IMR-90 (cell line): ENCODE data around the gene GPR158. TPM values are rescaled to one million over a fixed set of nuclear protein-coding genes. Genes with fewer than 3 reads are reported as not detected.

ENCODE experiments used
- ATAC-seq: fragments of 200-7000 bp; cut with Tn5 transposase; 2 replicates; pipeline ENCODE4 v1.9.1; 2020; ENCODE audit warnings: low read depth, mild to moderate bottlenecking, moderate library complexity
- BruUV-seq: library from RNA; stranded (reverse); fragments of 400-500 nt; replicated peaks from 2 replicates; lab custom pipeline; 2021; lab: Mats Ljungman, UMichigan
- CTCF ChIA-PET: fragments of 300-600 bp; formaldehyde crosslinking; extraction: SDS; loops from one replicate; lab custom pipeline; 2021; ENCODE audit warnings: antibody characterized with exemption; lab: Yijun Ruan, JAX
- POLR2A ChIA-PET: fragments of 300-600 bp; sonication (Branson Sonifier 250); formaldehyde crosslinking; loops from one replicate; lab custom pipeline; 2022; ENCODE audit warnings: antibody characterized with exemption; ENCODE audit not compliant: unreplicated experiment; lab: Charles Lee
- DNase-seq: peaks from one replicate; pipeline ENCODE4 v3.0.0; 2013
- H2AFZ ChIP-seq: replicated peaks from 2 replicates; pipeline ENCODE3; 2013; ENCODE audit warnings: low read length, mild to moderate bottlenecking; ENCODE audit not compliant: poor library complexity
- H2AK5ac ChIP-seq: 2 replicates; pipeline ENCODE4 v1.6.1; 2013; ENCODE audit warnings: low read depth, low read length, inconsistent platforms
- H2AK9ac ChIP-seq: replicated peaks from 2 replicates; pipeline ENCODE3; 2013; ENCODE audit warnings: mild to moderate bottlenecking, low read depth, low read length, moderate library complexity; ENCODE audit not compliant: poor library complexity
- H2BK120ac ChIP-seq: 2 replicates; pipeline ENCODE4 v1.6.1; 2013; ENCODE audit warnings: low read depth, low read length, inconsistent platforms
- H2BK15ac ChIP-seq: 3 replicates; pipeline ENCODE4 v1.6.1; 2013; ENCODE audit warnings: low read depth, low read length, inconsistent platforms
- H2BK20ac ChIP-seq: 2 replicates; pipeline ENCODE4 v1.6.1; 2013; ENCODE audit warnings: low read depth, mild to moderate bottlenecking, inconsistent platforms, low read length, moderate library complexity
- H2BK5ac ChIP-seq: 2 replicates; pipeline ENCODE4 v1.6.1; 2013; ENCODE audit warnings: mild to moderate bottlenecking, low read depth, low read length, inconsistent platforms; ENCODE audit not compliant: poor library complexity, severe bottlenecking
- H3K14ac ChIP-seq: replicated peaks from 2 replicates; pipeline ENCODE4 v1.6.1; 2013; ENCODE audit warnings: low read depth, low read length, inconsistent platforms
- H3K18ac ChIP-seq: 2 replicates; pipeline ENCODE4 v1.6.1; 2013; ENCODE audit warnings: low read depth, low read length, control low read depth
- H3K23ac ChIP-seq: 2 replicates; pipeline ENCODE4 v1.6.1; 2013; ENCODE audit warnings: low read depth, low read length, inconsistent platforms
- H3K27ac ChIP-seq: 2 replicates; pipeline ENCODE4 v1.5.1; 2013; ENCODE audit warnings: mild to moderate bottlenecking, control low read depth, low read length; ENCODE audit not compliant: insufficient read depth
- H3K27me3 ChIP-seq: 2 replicates; pipeline ENCODE4 v1.6.1; 2013; ENCODE audit warnings: low read length; ENCODE audit not compliant: control insufficient read depth, insufficient read depth
- H3K36me3 ChIP-seq: 2 replicates; pipeline ENCODE4 v1.6.1; 2013; ENCODE audit warnings: low read length, mixed read lengths; ENCODE audit not compliant: control insufficient read depth, insufficient read depth
- H3K4ac ChIP-seq: 2 replicates; pipeline ENCODE4 v1.6.1; 2013; ENCODE audit warnings: low read depth, low read length, inconsistent platforms
- H3K4me1 ChIP-seq: 2 replicates; pipeline ENCODE4 v1.6.1; 2013; ENCODE audit warnings: low read length, mixed read lengths; ENCODE audit not compliant: control insufficient read depth, insufficient read depth
- H3K4me2 ChIP-seq: 2 replicates; pipeline ENCODE4 v1.6.1; 2013; ENCODE audit warnings: low read depth, mild to moderate bottlenecking, control low read depth, low read length, moderate library complexity
- H3K4me3 ChIP-seq: 2 replicates; pipeline ENCODE4 v1.5.1; 2013; ENCODE audit warnings: low read depth, mild to moderate bottlenecking, control low read depth, low read length, moderate library complexity; ENCODE audit not compliant: insufficient read depth
- H3K56ac ChIP-seq: 2 replicates; pipeline ENCODE4 v1.6.1; 2013; ENCODE audit warnings: low read length, inconsistent platforms; ENCODE audit not compliant: insufficient read depth; ENCODE audit errors: extremely low read depth
- H3K79me1 ChIP-seq, 2 experiments: 2 replicates each; pipeline ENCODE4 v1.6.1; 2013; ENCODE audit warnings: low read length in 2 of 2, inconsistent platforms in 1 of 2, low read depth in 1 of 2
- H3K9ac ChIP-seq: 2 replicates; pipeline ENCODE4 v1.6.1; 2013; ENCODE audit warnings: low read depth, low read length, control low read depth
- H3K9me1 ChIP-seq: 2 replicates; pipeline ENCODE4 v1.6.1; 2013; ENCODE audit warnings: low read length, inconsistent platforms; ENCODE audit not compliant: insufficient read depth
- H3K9me3 ChIP-seq: 2 replicates; pipeline ENCODE4 v1.6.1; 2013; ENCODE audit warnings: low read length; ENCODE audit not compliant: control insufficient read depth, insufficient read depth
- H4K20me1 ChIP-seq: 2 replicates; pipeline ENCODE4 v1.6.1; 2013; ENCODE audit warnings: low read length, inconsistent platforms; ENCODE audit not compliant: insufficient read depth
- H4K5ac ChIP-seq: 2 replicates; pipeline ENCODE4 v1.6.1; 2013; ENCODE audit warnings: mild to moderate bottlenecking, low read depth, low read length, control low read depth
- H4K8ac ChIP-seq, 2 experiments: 2 replicates each; pipeline ENCODE4 v1.6.1; 2013; ENCODE audit warnings: low read depth in 2 of 2, low read length in 2 of 2, control low read depth in 1 of 2, inconsistent platforms in 1 of 2
- H4K91ac ChIP-seq: 2 replicates; pipeline ENCODE4 v1.6.1; 2013; ENCODE audit warnings: low read depth, low read length, inconsistent platforms; ENCODE audit not compliant: insufficient read depth
- BHLHE40 ChIP-seq: fragments of 150-350 bp; IDR thresholded peaks from 2 replicates; pipeline ENCODE4 v1.6.1; 2016; ENCODE audit warnings: mild to moderate bottlenecking, low read depth, low read length
- CEBPB ChIP-seq: IDR thresholded peaks from 2 replicates; pipeline ENCODE4 v1.6.1; 2012; ENCODE audit warnings: low read depth, low read length, improper control_type of control experiment
- CTCF ChIP-seq: conservative IDR thresholded peaks from 2 replicates; pipeline ENCODE4 v1.5.1; 2012; ENCODE audit warnings: mild to moderate bottlenecking, low read depth, low read length, improper control_type of control experiment
- ELK1 ChIP-seq: fragments of 150-350 bp; IDR thresholded peaks from 2 replicates; pipeline ENCODE4 v1.6.1; 2016; ENCODE audit warnings: low read depth, mild to moderate bottlenecking, low read length, moderate library complexity, borderline replicate concordance
- NFE2L2 ChIP-seq: fragments of 150-350 bp; IDR thresholded peaks from 2 replicates; pipeline ENCODE4 v1.6.1; 2016; ENCODE audit warnings: low read depth, mild to moderate bottlenecking, low read length
- POLR2A ChIP-seq: IDR thresholded peaks from 2 replicates; pipeline ENCODE4 v1.6.1; 2012; ENCODE audit warnings: mild to moderate bottlenecking, low read depth, low read length
- RCOR1 ChIP-seq: IDR thresholded peaks from 2 replicates; pipeline ENCODE4 v1.6.1; 2012; ENCODE audit warnings: mild to moderate bottlenecking, low read length, improper control_type of control experiment; ENCODE audit not compliant: insufficient replicate concordance
- SMC3 ChIP-seq: fragments of 150-350 bp; IDR thresholded peaks from 2 replicates; pipeline ENCODE4 v1.6.1; 2016; ENCODE audit warnings: low read depth, mild to moderate bottlenecking, antibody characterized with exemption, low read length, moderate library complexity
- WGBS, 2 experiments: methylation state at CpG; one replicate each; pipeline versions ENCODE4 v1.1.5 to v1.1.7; 2013; ENCODE audit warnings: missing lambda C conversion rate in 2 of 2; ENCODE audit not compliant: insufficient read length in 1 of 2; ENCODE audit errors: extremely low coverage in 2 of 2; 5-methylcytosine and 5-hydroxymethylcytosine counted together
- dilution Hi-C: fragments of 300-500 bp; cut with HindIII; formaldehyde crosslinking; loops from one replicate; pipeline ENCODE4 v1.14.3; 2018; ENCODE audit warnings: low sequenced_read_pairs; ENCODE audit not compliant: unreplicated experiment
- in situ Hi-C: fragments of 300-500 bp; cut with MboI; formaldehyde crosslinking; loops from 3 replicates; pipeline ENCODE4 v1.14.3; 2019; ENCODE audit warnings: low sequenced_read_pairs, inconsistent platforms, mixed read lengths
- intact Hi-C: fragments of 100-400 bp; cut with micrococcal nuclease; formaldehyde crosslinking; loops from 2 replicates; pipeline ENCODE4 v1.10.0; 2022
- polyA plus RNA-seq, 3 experiments: library from polyadenylated mRNA; depleted of rRNA; stranded (reverse); fragments of >200 nt; gene quantifications; 2 replicates each; pipeline ENCODE4 v1.2.3, GENCODE V29; 2012; ENCODE audit warnings: low replicate concordance in 1 of 3
- total RNA-seq: library from RNA; depleted of rRNA; stranded (reverse); fragments of >200 nt; gene quantifications from 2 replicates; pipeline ENCODE4 v1.2.3, GENCODE V29; 2012

Gene GPR158
- total and polyA plus RNA-seq, 2 of the 4 experiments (the other 2 are of a cell fraction) = not detected

GRCh38 chr10:25505466-25505865, 330.7 kb downstream of the GPR158 start:
- dilution Hi-C loops = no loop called here
- Histone ChIP-seq H4K8ac (no peak overlapping the region), H2AK9ac (no peak overlapping the region), H2AFZ (no peak overlapping the region), H3K23ac (no peak overlapping the region), H3K9me3 (peaks cover 9% of the 10 kb centered on the region), H3K27me3 (no peaks in the 10 kb centered on the region), H3K9me1 (no peaks in the 10 kb centered on the region), H4K5ac (no peak overlapping the region), H3K4me3 (no peak overlapping the region), H3K79me1 (no peaks in the 10 kb centered on the region), H3K36me3 (no peaks in the 10 kb centered on the region), H3K4me2 (no peak overlapping the region), H3K9ac (no peak overlapping the region), H3K56ac (no peak overlapping the region), H4K20me1 (no peaks in the 10 kb centered on the region), H2BK120ac (no peak overlapping the region), H2BK20ac (no peak overlapping the region), H3K14ac (no peak overlapping the region), H3K18ac (no peak overlapping the region), H2BK15ac (no peak overlapping the region), H4K91ac (no peak overlapping the region), H3K27ac (no peak overlapping the region), H3K4me1 (no peaks in the 10 kb centered on the region), H3K4ac (no peak overlapping the region), H2AK5ac (no peak overlapping the region), H2BK5ac (no peak overlapping the region)
- POLR2A ChIA-PET = no interaction called here
- no peak for DNase-seq
- BruUV-seq = no TSS peak
- in situ Hi-C loops = no loop called here
- no peak for ATAC-seq
- intact Hi-C loops = no loop called here
- WGBS, 2 experiments = 0% methylated on average over 1 of the region's 3 CpGs; no CpG with 5 or more reads in 1 of the 2 experiments
- CTCF ChIA-PET = no interaction called here
- no peak for TF ChIP-seq CEBPB
- no peak for TF ChIP-seq RCOR1
- TF ChIP-seq SMC3 = no peak
- no peak for TF ChIP-seq POLR2A
- no peak for TF ChIP-seq CTCF
- TF ChIP-seq BHLHE40 = no peak
- no peak for TF ChIP-seq ELK1
- no peak for TF ChIP-seq NFE2L2
